Measurements from ENCODE around the gene AP2A2. TPM values are rescaled to one million over a fixed set of nuclear protein-coding genes. Genes with fewer than 3 reads are reported as not detected.

The AP2A2 gene
- total RNA-seq, 1 donor from 2014 or later: 42.6 TPM

DNA sequence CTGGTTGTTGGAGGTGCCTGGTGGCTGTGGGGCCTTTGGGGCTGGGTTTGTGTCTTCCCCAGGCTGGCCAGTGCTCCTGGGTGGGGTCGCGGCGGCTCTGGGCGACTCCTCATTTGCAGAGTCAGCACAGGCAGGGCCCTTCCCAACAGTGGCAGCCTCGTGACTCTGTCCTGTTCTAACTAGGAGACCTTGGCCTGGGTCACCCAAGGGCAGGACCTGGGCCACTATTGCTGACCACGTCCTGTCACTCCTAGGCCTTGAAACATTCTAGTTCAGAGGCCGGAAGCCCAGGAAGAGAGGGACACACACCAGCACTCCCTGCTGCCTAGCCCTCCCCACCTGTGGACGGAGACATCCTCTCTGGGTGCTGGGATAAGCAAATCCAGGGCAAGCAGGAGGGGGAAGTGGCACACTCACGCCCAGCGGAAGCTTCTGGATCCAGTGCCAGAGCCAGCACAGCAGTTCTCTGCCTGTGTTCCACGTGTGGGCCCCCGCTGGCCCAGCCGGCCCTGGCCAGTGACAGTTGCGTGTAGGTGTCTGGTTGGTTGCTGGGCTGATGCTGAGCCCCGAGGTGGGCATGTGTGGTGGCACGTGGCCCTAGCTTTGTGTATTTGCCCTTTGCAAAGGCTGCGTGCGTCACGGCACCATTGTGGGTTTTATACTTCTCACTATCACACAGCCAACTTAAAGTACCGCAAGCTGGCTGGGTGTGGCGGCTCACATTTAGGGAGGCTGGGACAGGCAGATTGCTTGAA is 10.7 kb upstream of the AP2A2 start:
- intact Hi-C loops (cut with micrococcal nuclease): no loop called here
- DNase-seq: peak; percentile 78

DNA sequence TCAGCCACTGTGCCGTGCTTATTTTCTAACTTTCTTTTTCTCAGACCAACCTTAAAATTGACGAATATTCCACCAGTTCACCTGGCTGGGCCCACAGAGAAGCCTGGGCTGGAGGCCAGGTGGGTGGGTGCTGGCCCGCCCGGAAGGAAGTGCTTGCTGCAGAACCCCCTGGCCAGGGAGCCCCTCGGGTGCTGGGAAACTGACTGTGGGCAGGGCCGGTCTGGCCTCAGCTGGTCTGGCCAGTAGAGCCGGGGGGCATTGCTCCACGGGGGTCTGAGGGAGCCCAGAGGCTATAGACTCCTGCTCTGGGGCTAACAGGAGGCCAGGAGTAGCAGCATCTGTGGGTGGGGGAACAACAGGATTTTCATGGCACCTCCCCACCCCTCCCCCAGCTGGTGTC is 8.2 kb upstream of the AP2A2 start:
- intact Hi-C loops (cut with micrococcal nuclease): no loop called here
- DNase-seq (no peak), ATAC-seq (no peak)

More for the DNA sequence above, 10.7 kb upstream of the AP2A2 start:
- peak; percentile 27 for ATAC-seq

DNA sequence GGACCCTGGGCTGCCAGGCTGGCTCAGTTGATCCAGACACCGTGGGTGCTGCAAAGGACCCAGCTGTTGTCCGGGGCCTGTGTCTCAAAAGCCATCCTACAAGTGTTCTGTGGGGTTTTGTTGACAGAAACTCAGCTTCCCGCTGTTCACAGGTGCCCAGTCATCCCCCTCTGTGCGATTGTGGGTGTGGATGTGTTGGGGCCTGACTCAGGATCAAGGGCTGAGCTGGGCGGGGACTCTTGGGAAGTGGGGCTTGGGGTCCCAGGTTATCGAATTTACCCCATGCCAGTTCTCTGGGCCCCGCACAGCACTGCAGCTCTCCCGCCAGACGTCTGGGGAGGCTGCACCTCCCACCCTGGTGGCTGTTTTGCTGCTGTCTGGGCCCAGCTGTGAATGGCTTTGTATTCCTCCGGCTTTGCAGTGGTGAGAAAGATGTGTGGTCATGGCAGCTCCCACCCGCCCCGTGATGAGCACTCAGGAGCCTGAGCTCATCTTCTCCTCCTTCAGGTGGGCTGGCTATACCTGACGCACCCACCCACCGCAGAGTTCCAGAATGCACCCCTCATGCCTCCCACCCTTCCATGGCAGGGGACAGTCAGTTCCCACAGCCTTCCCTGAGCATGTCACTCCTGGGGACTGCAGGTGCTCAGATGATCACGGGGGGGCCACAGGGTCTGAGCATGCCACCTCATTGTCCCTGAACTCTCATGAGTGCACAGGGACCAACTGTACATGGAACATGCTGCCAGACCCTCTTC is 3.6 kb upstream of the AP2A2 start:
- intact Hi-C loops (cut with micrococcal nuclease): no loop called here
- peak; percentile 11 for DNase-seq

DNA sequence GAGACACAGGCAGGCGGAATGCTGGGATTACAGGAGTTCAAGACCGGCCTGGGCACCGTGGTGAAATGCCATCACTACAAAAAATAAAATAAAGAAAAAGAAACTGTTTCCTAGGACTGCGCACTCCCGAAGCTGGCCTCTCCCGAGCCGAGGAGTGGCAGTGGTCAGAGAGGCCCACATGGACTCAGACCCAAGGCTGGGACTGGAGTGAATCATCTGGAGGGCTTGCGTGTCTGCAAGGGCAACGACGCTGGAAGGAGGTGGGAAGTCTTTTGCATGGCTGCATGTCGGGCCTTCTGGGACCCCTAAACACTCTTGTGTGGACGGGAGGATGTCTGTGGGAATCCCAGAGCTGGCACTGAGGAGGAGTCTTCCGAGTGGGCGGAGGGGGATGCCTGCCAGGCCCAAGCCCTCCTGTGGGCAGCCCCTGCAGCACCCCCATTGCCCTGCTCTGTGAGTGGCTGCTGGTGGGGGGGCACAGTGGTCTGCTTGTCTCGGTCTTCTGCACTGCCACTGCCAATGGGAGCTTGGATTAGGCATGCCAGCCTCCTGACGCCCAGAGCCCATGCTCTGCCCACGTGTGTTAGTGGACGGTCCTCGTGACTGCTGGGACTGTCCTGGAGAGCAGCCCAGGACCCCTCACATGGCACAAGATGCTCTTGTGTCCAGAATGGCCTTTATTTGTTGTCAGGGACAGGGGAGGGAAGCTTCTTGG is 1.8 kb upstream of the AP2A2 start:
- peak; percentile 29 for DNase-seq
- intact Hi-C loops (cut with micrococcal nuclease): no loop called here
- no peak for ATAC-seq

More for the DNA sequence above, 3.6 kb upstream of the AP2A2 start:
- no peak for ATAC-seq

DNA sequence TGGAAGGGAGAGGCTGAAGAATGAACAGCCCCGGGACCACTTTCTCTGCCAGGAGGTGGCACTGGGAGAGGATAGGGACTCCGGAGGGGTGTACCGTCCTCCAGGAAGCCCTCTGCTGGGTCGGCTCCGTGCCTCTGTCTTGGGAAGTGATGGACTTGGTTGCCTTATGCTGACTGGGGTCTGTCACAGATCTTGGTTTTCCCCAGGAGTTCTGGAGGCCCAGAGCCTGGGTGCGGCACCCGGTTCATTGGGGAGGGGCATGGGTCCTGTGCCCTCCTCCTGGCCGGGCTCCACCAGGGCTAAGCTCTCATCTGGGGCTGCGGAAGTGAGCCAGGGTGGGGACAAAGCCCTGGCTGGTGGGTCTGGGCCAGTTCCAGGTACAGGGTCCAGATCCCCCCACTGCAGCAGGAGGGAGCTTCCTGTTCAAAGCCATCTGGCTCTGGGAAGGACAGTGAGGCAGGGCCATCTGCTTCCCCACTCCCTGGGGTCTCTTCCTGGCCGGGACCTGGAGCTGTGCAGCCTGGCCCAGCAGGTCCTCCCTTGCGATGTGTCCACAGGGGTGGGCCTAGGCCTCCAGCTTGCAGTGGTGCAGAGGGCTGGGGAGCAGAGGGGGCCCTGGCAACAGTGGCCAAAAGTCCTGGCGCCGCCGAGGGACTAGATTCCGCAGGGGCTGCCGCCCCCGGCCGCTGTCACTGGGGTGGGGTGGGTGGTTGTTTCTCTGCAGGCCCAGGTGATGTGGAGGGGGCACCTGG is 1.1 kb upstream of the AP2A2 start:
- ATAC-seq (peak; percentile 9), DNase-seq (peak; percentile 53)
- intact Hi-C loops (cut with micrococcal nuclease): no loop called here

DNA sequence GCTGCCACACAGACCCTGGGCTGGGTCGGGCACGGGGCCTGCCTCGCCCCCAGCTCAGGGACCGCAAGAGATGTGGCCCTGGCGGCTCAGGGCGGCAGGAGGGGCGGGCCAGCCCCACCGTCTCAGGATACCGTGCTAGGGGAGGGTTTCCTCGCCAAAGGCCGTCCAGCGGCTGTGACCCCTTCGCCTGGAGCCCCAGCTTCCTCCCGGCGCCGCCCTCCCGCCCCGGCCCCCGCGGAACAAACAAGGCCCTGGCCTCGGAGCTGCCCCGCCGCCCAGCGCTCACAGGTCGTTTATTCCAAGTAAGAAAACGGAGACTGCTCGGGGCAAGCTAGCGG is 543 bp upstream of the AP2A2 start:
- intact Hi-C loops (cut with micrococcal nuclease): no loop called here
- DNase-seq (peak; percentile 57), ATAC-seq (peak; percentile 6)

DNA sequence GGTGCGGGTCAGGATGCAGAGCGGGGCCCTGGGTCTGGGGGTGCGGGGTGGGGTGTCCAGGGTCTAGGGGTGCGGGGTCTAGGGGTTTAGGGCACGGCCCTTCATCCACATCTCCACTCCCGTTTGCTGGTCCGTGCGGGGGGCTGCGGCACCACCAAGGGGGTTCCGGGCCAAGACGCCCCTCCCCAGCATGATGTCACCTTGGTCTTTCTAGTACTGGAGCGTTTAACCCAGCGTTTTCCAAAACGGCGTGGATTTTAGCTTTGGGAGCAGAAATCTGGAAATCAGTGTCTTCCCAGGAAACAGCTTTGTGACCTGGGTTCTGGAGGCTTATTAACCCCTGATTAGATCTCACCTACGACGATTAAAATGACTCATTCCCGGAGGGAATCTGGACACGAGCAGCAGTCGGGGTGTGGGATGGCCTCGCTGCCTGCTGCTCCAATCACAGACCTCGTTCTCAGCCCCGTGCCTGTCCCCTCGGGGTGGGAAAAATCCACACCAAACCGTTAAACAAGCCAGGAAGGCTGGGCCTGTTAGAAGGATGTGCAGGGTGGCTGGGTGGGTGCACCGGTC is 759 bp downstream of the AP2A2 start:
- peak; percentile 47 for DNase-seq
- intact Hi-C loops (cut with micrococcal nuclease): no loop called here

DNA sequence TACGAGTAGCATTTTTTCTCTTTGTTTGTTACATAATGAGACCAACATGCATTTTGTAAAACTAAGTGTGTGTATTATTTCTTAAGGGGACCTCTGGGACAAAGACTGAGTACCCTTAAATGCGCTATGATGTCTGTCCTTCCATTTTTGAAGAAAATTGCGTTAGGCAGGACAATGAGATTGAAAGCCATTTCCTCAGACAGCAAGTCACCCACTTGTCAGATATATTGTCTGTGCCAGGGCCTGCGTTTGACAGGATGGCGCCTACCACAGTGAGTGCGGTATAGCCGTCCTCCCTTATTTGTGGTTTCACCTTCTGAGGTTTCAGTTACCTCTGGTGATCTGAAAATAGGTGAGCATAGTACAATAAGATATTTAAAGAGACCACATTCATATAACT is 2.2 kb downstream of the AP2A2 start:
- intact Hi-C loops (cut with micrococcal nuclease): no loop called here
- no peak for DNase-seq
- ATAC-seq: no peak

More for the DNA sequence above, 759 bp downstream of the AP2A2 start:
- ATAC-seq: peak; percentile 27

DNA sequence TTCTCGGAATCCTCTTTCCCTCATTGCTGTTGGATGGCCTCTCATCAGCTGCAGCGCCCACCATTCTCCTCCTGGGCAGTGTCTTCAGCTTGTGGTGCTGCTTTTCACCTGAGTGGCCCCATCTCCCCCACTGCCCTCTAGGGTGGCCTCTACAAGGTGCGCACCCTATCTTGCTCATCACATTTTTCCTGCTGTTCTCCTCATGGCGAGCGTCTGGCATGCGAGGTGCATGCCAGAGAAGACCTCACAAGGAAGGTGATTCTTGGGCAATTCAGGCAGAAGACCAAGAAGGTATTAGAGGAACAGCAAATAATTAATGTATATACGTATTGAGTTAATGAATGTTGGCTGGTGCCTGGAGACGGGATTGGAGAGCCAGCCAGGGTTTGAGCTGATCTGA is 3.1 kb downstream of the AP2A2 start:
- no peak for DNase-seq
- intact Hi-C loops (cut with micrococcal nuclease): no loop called here
- ATAC-seq: no peak

DNA sequence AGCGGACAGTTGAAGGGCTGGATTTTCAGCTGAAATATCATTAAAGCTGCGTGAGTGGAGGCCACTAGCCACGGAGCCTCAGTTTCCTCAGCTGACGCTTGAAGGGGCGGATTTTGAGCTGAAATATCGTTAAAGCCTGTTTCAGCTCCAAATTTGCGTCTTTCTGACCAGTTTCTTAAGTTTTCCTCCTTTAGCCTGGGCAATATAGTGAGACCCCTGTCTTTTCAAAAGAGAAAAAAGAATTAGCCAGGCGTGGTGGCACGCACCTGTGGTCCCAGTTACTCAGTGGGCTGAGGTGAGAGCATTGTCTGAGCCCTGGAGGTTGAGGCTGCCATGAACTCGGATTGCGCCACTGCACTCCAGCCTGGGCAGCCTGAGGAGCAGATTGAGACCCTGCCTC is 3.7 kb downstream of the AP2A2 start:
- ATAC-seq (no peak), DNase-seq (no peak)
- intact Hi-C loops (cut with micrococcal nuclease): no loop called here

DNA sequence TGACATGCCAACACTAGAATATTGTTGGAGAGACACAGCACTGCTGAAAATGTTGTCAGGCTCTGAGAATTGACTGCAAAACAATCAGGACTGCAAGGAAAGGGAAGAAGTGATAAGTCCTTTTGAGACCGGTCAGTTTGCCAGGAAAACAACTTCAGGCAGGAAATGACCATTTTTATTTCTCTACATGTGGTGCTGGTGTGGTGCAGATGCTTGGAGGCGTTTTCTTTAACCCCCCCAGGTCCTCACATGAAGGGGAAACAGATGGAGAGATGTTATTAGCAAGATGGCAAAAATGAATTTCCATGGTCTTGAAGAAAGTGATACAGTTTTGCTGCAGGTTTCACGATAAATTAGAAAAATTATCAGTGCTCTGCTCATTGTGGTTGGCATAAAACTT is 5.7 kb downstream of the AP2A2 start:
- no peak for DNase-seq
- peak; percentile 24 for ATAC-seq
- intact Hi-C loops (cut with micrococcal nuclease): no loop called here

DNA sequence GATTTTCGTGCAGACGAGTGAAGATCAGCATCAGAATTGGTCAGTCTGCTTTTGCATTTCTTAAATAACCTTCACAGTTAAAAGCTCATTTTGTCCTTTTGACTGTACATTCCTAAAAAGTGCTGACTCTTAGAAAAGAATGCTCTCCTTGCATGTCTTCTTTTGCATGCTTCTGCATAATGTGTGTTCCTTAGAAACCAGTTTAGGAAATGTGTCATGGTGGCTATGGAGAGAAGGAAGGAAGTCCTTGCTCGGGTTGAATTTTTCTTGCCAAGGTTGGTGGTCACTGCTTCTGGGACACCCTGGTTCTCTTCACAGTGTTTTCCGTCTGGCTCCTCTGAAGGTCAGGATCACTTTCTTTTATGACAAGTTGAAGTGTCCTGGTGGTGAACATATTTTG is 6.8 kb downstream of the AP2A2 start:
- DNase-seq (no peak), ATAC-seq (peak; percentile 70)
- intact Hi-C loops (cut with micrococcal nuclease): no loop called here

DNA sequence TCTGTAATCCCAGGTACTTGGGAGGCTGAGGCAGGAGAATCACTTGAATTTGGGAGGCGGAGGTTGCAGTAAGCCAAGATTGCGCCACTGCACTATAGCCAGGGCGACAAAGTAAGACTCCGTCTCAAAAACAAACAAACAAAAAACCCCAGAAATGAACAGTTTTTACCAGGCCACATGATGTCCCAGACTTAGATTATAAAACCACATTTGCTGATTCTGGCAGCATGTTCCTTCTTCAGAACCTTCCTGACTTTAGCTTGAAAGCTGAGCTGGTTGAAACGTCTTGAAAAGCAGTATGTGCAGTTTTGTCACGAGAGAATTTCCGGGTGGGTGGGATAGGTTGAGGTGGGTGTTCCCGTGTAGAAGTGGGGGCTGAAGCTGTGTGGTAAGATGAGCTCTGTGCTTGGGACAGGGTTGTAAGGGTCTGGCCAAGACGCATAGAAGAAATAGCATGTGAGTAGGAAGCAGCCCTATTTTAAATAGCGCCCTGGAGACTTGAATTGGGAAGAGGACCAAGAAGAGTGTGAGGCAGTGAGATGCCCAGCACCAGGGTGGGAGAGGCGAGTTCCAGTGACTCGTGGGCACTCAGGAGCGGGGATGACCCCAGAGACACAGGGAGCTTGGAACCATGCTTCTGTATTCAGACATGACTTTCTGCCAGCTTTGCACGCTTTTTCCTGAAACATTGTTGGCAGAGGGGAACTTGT is 7.6 kb downstream of the AP2A2 start:
- ATAC-seq: peak; percentile 42
- no peak for DNase-seq
- intact Hi-C loops (cut with micrococcal nuclease): no loop called here

DNA sequence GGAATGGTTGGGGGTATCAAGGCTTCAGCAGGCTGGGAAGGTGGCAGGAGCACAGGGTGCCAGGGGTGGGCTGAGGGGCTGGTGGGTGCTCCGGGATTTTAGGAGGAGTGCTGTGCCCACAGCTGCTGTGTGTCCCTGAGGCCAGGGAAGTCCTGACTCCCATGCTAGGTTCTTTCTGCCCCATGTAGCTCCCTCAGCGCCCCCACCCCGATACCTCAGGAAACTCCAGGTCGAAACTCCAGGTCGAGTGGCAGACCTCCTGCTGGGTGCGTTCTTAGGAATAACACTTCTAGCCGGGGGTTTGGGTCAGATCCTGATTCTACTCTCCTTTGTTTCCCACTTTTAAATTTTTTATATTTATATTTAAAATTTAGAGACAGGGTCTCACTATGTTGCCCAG is 8.3 kb downstream of the AP2A2 start:
- DNase-seq: no peak
- intact Hi-C loops (cut with micrococcal nuclease): no loop called here
- no peak for ATAC-seq

DNA sequence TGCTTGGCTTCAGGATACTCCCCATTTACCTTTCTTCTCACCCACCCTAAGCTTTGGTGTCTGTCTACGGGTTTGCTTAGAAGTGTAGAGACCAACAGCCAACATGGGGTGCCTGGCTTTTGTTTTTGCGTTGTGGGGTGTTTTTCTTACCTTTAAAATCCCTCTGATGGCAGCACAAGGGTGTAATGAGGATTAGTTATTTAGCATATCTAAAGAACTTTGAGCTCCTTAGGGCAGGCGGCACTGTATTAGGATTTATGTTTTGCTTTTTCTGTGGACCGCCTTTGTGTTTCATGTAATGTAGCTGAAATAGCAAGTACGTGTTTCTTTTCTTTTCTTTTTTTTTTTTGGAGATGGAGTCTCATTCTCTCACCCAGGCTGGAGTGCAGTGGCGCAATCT is 8.9 kb downstream of the AP2A2 start:
- ATAC-seq (no peak), DNase-seq (no peak)
- intact Hi-C loops (cut with micrococcal nuclease): no loop called here

DNA sequence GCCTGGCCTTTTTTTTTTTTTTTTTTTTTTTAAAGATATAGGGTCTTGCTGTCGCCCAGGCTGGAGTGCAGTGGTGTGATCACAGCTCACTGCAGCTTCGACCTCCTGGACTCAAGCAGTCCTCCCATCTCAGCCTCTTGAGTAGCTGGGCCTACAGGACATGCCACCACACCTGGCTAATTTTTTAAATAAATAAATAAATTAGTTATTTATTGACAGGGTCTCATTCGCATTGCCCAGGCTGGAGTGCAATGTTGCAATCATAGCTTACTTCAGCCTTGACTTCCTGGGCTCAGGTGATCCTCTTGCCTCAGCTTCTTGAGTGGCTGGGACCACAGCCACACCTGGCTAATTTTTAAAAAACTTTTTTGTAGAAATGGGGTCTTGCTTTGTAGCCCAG is 10.5 kb downstream of the AP2A2 start:
- no peak for ATAC-seq
- no peak for DNase-seq
- intact Hi-C loops (cut with micrococcal nuclease): no loop called here

DNA sequence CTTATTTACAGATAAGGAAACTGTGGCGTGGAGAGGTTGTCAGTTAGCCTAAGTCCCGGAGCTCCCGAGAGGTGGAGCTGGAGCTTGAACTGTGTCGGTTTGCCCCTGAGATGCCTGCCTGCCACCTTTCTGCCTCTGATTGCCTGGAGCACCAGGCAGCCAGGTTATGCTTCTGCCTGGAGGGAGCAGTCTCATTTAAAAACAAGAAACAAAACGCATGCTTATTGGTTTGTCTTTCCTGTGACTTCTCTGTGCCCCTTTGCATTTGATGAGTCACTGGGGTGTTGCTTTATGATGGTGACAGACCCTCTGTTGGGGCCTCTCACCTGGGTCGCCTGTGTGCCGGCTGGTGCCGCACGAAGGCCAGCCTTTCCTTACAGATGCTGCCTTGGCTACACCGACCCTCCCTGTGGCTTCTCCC is 12.2 kb downstream of the AP2A2 start:
- DNase-seq (no peak), ATAC-seq (no peak)
- intact Hi-C loops (cut with micrococcal nuclease): no loop called here

DNA sequence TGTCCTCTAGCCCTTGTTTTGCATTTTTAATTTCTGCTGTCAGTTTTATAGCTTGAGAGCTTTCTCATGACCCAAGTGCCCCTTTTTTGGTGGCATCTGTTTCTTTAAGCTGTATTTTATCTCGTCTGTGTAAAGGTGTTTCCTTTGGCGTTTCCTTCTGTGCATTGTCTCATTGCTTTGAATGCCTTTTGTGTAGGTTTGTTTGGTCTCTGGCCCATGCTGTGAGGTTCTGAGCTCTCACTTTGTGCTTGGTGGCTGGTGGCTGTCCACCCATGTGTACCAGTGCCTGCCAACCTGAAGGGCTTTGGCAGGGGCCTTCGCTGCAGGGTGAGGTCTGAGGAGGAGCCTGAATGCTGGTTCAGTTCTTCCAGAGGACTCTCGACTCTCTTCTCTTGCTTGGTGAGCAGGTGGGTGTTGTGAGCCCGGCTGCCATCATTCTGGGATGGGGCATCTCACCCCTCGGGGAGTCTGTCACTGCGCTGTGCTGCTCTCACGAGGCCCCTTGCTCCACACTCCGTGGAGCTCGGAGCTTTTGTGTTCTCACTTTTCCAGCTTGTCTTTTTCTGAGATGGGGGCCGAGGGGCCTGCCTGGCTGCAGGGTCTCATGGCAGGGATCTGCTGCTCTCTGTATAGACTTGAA is 14.9 kb downstream of the AP2A2 start:
- DNase-seq (no peak), ATAC-seq (peak; percentile 58)
- intact Hi-C loops (cut with micrococcal nuclease): no loop called here
